ENCODE measurements around the gene KLF6.

KLF6 gene

GRCh38 chr10:3822541-3823330 is 37.7 kb upstream of the KLF6 start:
- Histone ChIP-seq H3K4me2 (ENCODE audit: low read length) (no peak overlapping the region), H3K4me1 (ENCODE audit: control insufficient read depth, low read length) (no peaks in the 10 kb centered on the region), H3K27me3 (ENCODE audit: control insufficient read depth, low read length) (no peaks in the 10 kb centered on the region), H3K27ac (ENCODE audit: low read depth, low read length) (no peak overlapping the region), H3K4me3 (ENCODE audit: low read length) (no peak overlapping the region), H3K79me2 (ENCODE audit: control insufficient read depth, low read length) (no peaks in the 10 kb centered on the region), H3K36me3 (ENCODE audit: control insufficient read depth, low read length) (no peaks in the 10 kb centered on the region), H3K9me3 (ENCODE audit: control insufficient read depth, insufficient read depth, low read length) (no peaks in the 10 kb centered on the region), H4K20me1 (ENCODE audit: control insufficient read depth, insufficient read depth, low read depth, low read length) (no peaks in the 10 kb centered on the region), H3K9me2 (replicated peaks; ENCODE audit: control insufficient read depth, low read length) (no peaks in the 10 kb centered on the region), H3F3A (ENCODE audit: control insufficient read depth, insufficient read depth) (no peaks in the 10 kb centered on the region)
- TF ChIP-seq CTCF (IDR thresholded peaks at IDR 0.05; ENCODE audit: low read depth, low read length, poor library complexity, severe bottlenecking), result no peak
- TF ChIP-seq EZH2phosphoT487 (IDR thresholded peaks at IDR 0.05; ENCODE audit: borderline replicate concordance, low read length), result no peak

DNA sequence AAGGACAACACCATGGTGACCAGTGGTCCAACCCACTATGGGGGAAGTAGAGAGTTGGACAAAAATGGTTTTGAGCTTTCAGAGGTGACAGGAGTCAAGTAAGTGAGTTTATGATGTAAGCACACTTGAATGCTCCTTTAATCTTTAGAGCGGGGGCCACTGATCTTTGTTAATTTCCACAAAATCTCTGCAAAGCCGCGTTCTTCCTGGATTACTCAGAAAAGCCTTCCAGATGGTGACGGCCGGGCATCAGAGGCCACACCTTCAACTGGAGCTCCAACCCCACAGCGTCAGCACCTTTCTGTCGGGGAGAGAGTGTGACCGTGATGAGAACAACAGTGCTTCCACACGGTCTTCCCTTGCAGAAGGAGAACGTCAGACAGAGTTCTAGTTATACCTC is 35.2 kb upstream of the KLF6 start:
- Histone ChIP-seq H3K27me3 (ENCODE audit: control insufficient read depth, low read length) (no peaks in the 10 kb centered on the region), H3K27ac (ENCODE audit: low read depth, low read length) (no peak overlapping the region), H3K4me2 (ENCODE audit: low read length) (no peak overlapping the region), H3F3A (ENCODE audit: control insufficient read depth, insufficient read depth) (no peaks in the 10 kb centered on the region), H3K79me2 (ENCODE audit: control insufficient read depth, low read length) (no peaks in the 10 kb centered on the region), H3K36me3 (ENCODE audit: control insufficient read depth, low read length) (no peaks in the 10 kb centered on the region), H4K20me1 (ENCODE audit: control insufficient read depth, insufficient read depth, low read depth, low read length) (no peaks in the 10 kb centered on the region), H3K9me3 (ENCODE audit: control insufficient read depth, insufficient read depth, low read length) (no peaks in the 10 kb centered on the region), H3K4me3 (ENCODE audit: low read length) (no peak overlapping the region), H3K4me1 (ENCODE audit: control insufficient read depth, low read length) (no peaks in the 10 kb centered on the region), H3K9me2 (replicated peaks; ENCODE audit: control insufficient read depth, low read length) (no peaks in the 10 kb centered on the region)
- TF ChIP-seq CTCF (IDR thresholded peaks at IDR 0.05; ENCODE audit: low read depth, low read length, poor library complexity, severe bottlenecking) (no peak), EZH2phosphoT487 (IDR thresholded peaks at IDR 0.05; ENCODE audit: borderline replicate concordance, low read length) (no peak)

DNA sequence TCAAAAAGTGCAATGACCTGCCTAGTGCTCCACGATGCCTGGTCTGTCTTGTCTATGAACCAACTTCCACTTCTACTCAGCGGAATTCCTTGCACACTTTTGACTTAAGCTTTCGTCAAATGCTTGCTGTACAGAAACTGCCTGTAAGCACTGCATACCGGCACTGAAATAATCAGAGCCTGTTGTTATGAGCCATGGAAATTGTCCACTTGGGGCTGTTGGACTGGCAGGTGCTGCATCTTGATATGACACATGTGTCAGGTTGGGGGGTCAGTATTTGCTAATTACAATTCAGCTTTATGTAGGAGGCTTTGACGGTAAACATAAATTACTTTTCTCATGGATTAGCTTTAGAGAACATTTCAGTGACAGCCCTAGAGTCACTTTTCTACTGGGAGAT is 32.0 kb upstream of the KLF6 start:
- Histone ChIP-seq H3K36me3 (ENCODE audit: control insufficient read depth, low read length) (no peaks in the 10 kb centered on the region), H3K4me2 (ENCODE audit: low read length) (no peak overlapping the region), H3K4me3 (ENCODE audit: low read length) (no peak overlapping the region), H3K27ac (ENCODE audit: low read depth, low read length) (no peak overlapping the region), H3K9me3 (ENCODE audit: control insufficient read depth, insufficient read depth, low read length) (no peaks in the 10 kb centered on the region), H3K9me2 (replicated peaks; ENCODE audit: control insufficient read depth, low read length) (no peaks in the 10 kb centered on the region), H3K27me3 (ENCODE audit: control insufficient read depth, low read length) (no peaks in the 10 kb centered on the region), H3F3A (ENCODE audit: control insufficient read depth, insufficient read depth) (no peaks in the 10 kb centered on the region; the same call in 1 of the 2 replicates), H3K79me2 (ENCODE audit: control insufficient read depth, low read length) (no peaks in the 10 kb centered on the region), H3K4me1 (ENCODE audit: control insufficient read depth, low read length) (peaks cover under 1% of the 10 kb centered on the region; the same call in 1 of the 2 replicates), H4K20me1 (ENCODE audit: control insufficient read depth, insufficient read depth, low read depth, low read length) (no peaks in the 10 kb centered on the region)
- TF ChIP-seq CTCF (IDR thresholded peaks at IDR 0.05; ENCODE audit: low read depth, low read length, poor library complexity, severe bottlenecking) (no peak), EZH2phosphoT487 (IDR thresholded peaks at IDR 0.05; ENCODE audit: borderline replicate concordance, low read length) (no peak)

All from DOHH2 (cell line).